Transverse colon (tissue), 3 donors: ENCODE results near the gene COL6A1.

Experiments
- CTCF ChIP-seq, 5 experiments: fragments of 200-600 bp in 3 of 5; fragments of 450-650 bp in 2 of 5; sonication (generic) in 3 of 5; IDR thresholded peaks; 1 replicate in 2 of 5; 2 replicates in 3 of 5; pipeline ENCODE4 v1.5.1; 2016 to 2017; ENCODE audit warnings: antibody characterized with exemption in 5 of 5, inconsistent platforms in 3 of 5, mild to moderate bottlenecking in 2 of 5, moderate library complexity in 1 of 5
- EP300 ChIP-seq: sonication (generic); formaldehyde crosslinking; IDR thresholded peaks from one replicate; pipeline ENCODE4 v1.6.1; 2017; ENCODE audit warnings: antibody characterized with exemption, low read depth

- no peak for TF ChIP-seq CTCF (IDR thresholded peaks at IDR 0.05)
- TF ChIP-seq EP300, result no peak
Measured at GRCh38 chr21:45996311-45997204, 15.0 kb downstream of the COL6A1 start.
